GM19025 (cell line): Measurements from ENCODE around the gene SLC5A11.
"Not testable (repeated sequence)": the region's sequence is repeated elsewhere in the genome, so short reads cannot be mapped to it uniquely, and the experiment has no call there.

ENCODE experiments used
- ATAC-seq: cut with Tn5 transposase; IDR thresholded peaks from one replicate; pipeline ENCODE4 v1.9.1; 2021; ENCODE audit warnings: mild to moderate bottlenecking, low read depth, moderate library complexity; ENCODE audit not compliant: unreplicated experiment

Gene SLC5A11

GRCh38 chr16:24845726-24846547, at the start of gene SLC5A11:
Gene SLC5A11, plus strand, starts transcription at chr16:24845963. Its CDS starts 12,681 bp downstream, at chr16:24858644.
- ATAC-seq, result no peak

GRCh38 chr16:24800586-24800985, 45.2 kb upstream of the SLC5A11 start:
- ATAC-seq, result no peak

- ATAC-seq, result no peak
Measured at GRCh38 chr16:24801761-24802302, 43.9 kb upstream of the SLC5A11 start.

- no peak for ATAC-seq
Measured at GRCh38 chr16:24805484-24805883, 40.3 kb upstream of the SLC5A11 start.

- no peak for ATAC-seq
Measured at GRCh38 chr16:24807301-24807700, 38.5 kb upstream of the SLC5A11 start.

GRCh38 chr16:24810951-24811843, 34.6 kb upstream of the SLC5A11 start:
- no peak for ATAC-seq

GRCh38 chr16:24812813-24813212, 33.0 kb upstream of the SLC5A11 start:
- not testable (repeated sequence) for ATAC-seq

GRCh38 chr16:24815021-24815420, 30.7 kb upstream of the SLC5A11 start:
- ATAC-seq, result no peak

- no peak for ATAC-seq
Measured at GRCh38 chr16:24816688-24817087, 29.1 kb upstream of the SLC5A11 start.

- no peak for ATAC-seq
Measured at GRCh38 chr16:24819462-24820040, 26.2 kb upstream of the SLC5A11 start.

GRCh38 chr16:24820522-24820921, 25.2 kb upstream of the SLC5A11 start:
- no peak for ATAC-seq

GRCh38 chr16:24821129-24821528, 24.6 kb upstream of the SLC5A11 start:
- no peak for ATAC-seq

GRCh38 chr16:24822542-24822941, 23.2 kb upstream of the SLC5A11 start:
- no peak for ATAC-seq

- ATAC-seq, result no peak
Measured at GRCh38 chr16:24822974-24823373, 22.8 kb upstream of the SLC5A11 start.

GRCh38 chr16:24825696-24826095, 20.1 kb upstream of the SLC5A11 start:
- no peak for ATAC-seq

- ATAC-seq, result no peak
Measured at GRCh38 chr16:24826096-24826690, 19.6 kb upstream of the SLC5A11 start.

GRCh38 chr16:24826817-24827566, 18.8 kb upstream of the SLC5A11 start:
- ATAC-seq, result no peak

GRCh38 chr16:24829153-24829552, 16.6 kb upstream of the SLC5A11 start:
- ATAC-seq, result no peak

GRCh38 chr16:24833352-24833751, 12.4 kb upstream of the SLC5A11 start:
- ATAC-seq, result no peak
